Spleen (tissue), 11 donors: ENCODE results near the gene PPP2R2D. TPM values are rescaled to one million over a fixed set of nuclear protein-coding genes. Genes with fewer than 3 reads are reported as not detected.

Experiments
- DNase-seq: peaks from one replicate; pipeline ENCODE4 v3.0.0-alpha.2; 2020
- H3K27ac ChIP-seq, 8 donors: fragments of 200-600 bp; sonication (generic) in 7 of 8; 1 replicate in 4 of 8; 2 replicates in 4 of 8; pipeline versions ENCODE4 v1.5.0 to v1.8.0; 2016 to 2021; ENCODE audit warnings: inconsistent platforms in 4 of 8, mild to moderate bottlenecking in 4 of 8, moderate library complexity in 1 of 8
- H3K27me3 ChIP-seq, 7 donors: fragments of 200-600 bp; sonication (generic) in 6 of 7; replicated peaks in 1 of 7; 1 replicate in 4 of 7; 2 replicates in 3 of 7; pipeline versions ENCODE4 v1.5.0 to v1.8.0; 2016 to 2021; ENCODE audit warnings: inconsistent platforms in 3 of 7, mild to moderate bottlenecking in 1 of 7
- H3K36me3 ChIP-seq, 6 donors: fragments of 200-600 bp; sonication (generic) in 5 of 6; 1 replicate in 4 of 6; 2 replicates in 2 of 6; pipeline versions ENCODE4 v1.5.0 to v1.8.0; 2016 to 2021; ENCODE audit warnings: inconsistent platforms in 2 of 6
- H3K4me1 ChIP-seq, 6 donors: fragments of 200-600 bp; sonication (generic) in 5 of 6; 1 replicate in 3 of 6; 2 replicates in 3 of 6; pipeline versions ENCODE4 v1.5.0 to v1.8.0; 2016 to 2021; ENCODE audit warnings: inconsistent platforms in 3 of 6
- H3K4me3 ChIP-seq, 8 donors: fragments of 200-600 bp; sonication (generic) in 7 of 8; 1 replicate in 4 of 8; 2 replicates in 4 of 8; pipeline versions ENCODE4 v1.5.0 to v1.8.0; 2016 to 2021; ENCODE audit warnings: inconsistent platforms in 4 of 8, mild to moderate bottlenecking in 4 of 8, moderate library complexity in 2 of 8
- H3K9me3 ChIP-seq, 8 donors: fragments of 200-600 bp; sonication (generic) in 7 of 8; 1 replicate in 4 of 8; 2 replicates in 4 of 8; pipeline versions ENCODE4 v1.5.0 to v1.8.0; 2016 to 2021; ENCODE audit warnings: inconsistent platforms in 4 of 8
- CTCF ChIP-seq, 11 experiments: fragments of 200-600 bp in 7 of 11; fragments of 450-650 bp in 4 of 11; sonication (generic) in 4 of 11; IDR thresholded peaks in 8 of 11; conservative IDR thresholded peaks in 3 of 11; 1 replicate in 7 of 11; 2 replicates in 4 of 11; pipeline versions ENCODE4 v1.4.0 to v1.8.0; 2016 to 2021; ENCODE audit warnings: antibody characterized with exemption in 11 of 11, inconsistent platforms in 4 of 11, mild to moderate bottlenecking in 1 of 11
- POLR2A ChIP-seq, 3 donors: fragments of 450-650 bp; IDR thresholded peaks; one replicate each; pipeline ENCODE4 v1.5.1; 2017; ENCODE audit warnings: antibody characterized with exemption in 3 of 3, mild to moderate bottlenecking in 1 of 3
- POLR2AphosphoS5 ChIP-seq, 3 donors: sonication (generic); formaldehyde crosslinking; IDR thresholded peaks; one replicate each; pipeline ENCODE4 v1.5.1; 2017; ENCODE audit warnings: antibody characterized with exemption in 3 of 3
- WGBS, 5 donors: extraction: QIAGEN DNeasy Blood & Tissue Kit in 3 of 5; methylation state at CpG; one replicate each; pipeline versions ENCODE4 v1.1.5 to v1.1.7; 2013 to 2018; 5-methylcytosine and 5-hydroxymethylcytosine counted together
- intact Hi-C: fragments of 100-400 bp; cut with DNase I; formaldehyde crosslinking; loops from one replicate; pipeline ENCODE4 v1.15.0; 2023; ENCODE audit warnings: low total_unique reads
- polyA plus RNA-seq, 3 donors: library from polyadenylated mRNA; stranded (reverse); fragments of 200-250 nt; gene quantifications; one replicate each; pipeline ENCODE4 v1.2.1, GENCODE V29; 2013
- total RNA-seq, 7 donors: library from RNA; depleted of rRNA in 3 of 7; stranded (reverse); fragments of >200 nt in 3 of 7; fragmentation: NEBNext Ultra II Directional in 4 of 7; extraction: Animal tissue kit (Norgen Biotek cat#: 25700) in 4 of 7; gene quantifications; one replicate each; pipeline versions ENCODE4 v1.1.0 to v1.2.1, GENCODE V29; 2016 to 2021
- donor health status: healthy with polysubstance abuse.
- donor health status: DM: no; HTN: no; CAD: no; lungs with moderate emphysema.
- donor health status: DM: no; HTN: no; CAD: no.
- donor health status: Bipolar disorder and iron deficiency.
- donor health status: healthy.
- donor health status: DM: no; HTN: no; CAD: no.
- donor health status: DM: yes; HTN: yes; CAD: no.

PPP2R2D gene
- total and polyA plus RNA-seq, 10 donors = 15.6 to 41.2 (median 32.0) TPM

GRCh38 chr10:131994435-131994834 lies 93.6 kb downstream of the PPP2R2D start:
- H3K9me3 ChIP-seq = no peaks in the 10 kb centered on the region
- peaks cover 4 to 26% (median 20%) of the 10 kb centered on the region in 6 donors for H3K4me1 ChIP-seq
- DNase-seq = peak; percentile 25
- no peak overlapping the region for H3K27ac ChIP-seq
- H3K36me3 ChIP-seq = no peaks in the 10 kb centered on the region
- H3K4me3 ChIP-seq = no peak overlapping the region
- intact Hi-C loops = no loop called here
- TF ChIP-seq POLR2AphosphoS5 (IDR thresholded peaks at IDR 0.05) (no peak), CTCF (IDR thresholded peaks at IDR 0.05 in 8 of 11, conservative IDR thresholded peaks at IDR 0.05 in 3 of 11) (no peak), POLR2A (IDR thresholded peaks at IDR 0.05) (no peak)
- H3K27me3 ChIP-seq = no peaks in the 10 kb centered on the region
- 76 to 89% (median 83%) methylated on average over 3 of the region's 3 CpGs for WGBS, 5 donors

DNA sequence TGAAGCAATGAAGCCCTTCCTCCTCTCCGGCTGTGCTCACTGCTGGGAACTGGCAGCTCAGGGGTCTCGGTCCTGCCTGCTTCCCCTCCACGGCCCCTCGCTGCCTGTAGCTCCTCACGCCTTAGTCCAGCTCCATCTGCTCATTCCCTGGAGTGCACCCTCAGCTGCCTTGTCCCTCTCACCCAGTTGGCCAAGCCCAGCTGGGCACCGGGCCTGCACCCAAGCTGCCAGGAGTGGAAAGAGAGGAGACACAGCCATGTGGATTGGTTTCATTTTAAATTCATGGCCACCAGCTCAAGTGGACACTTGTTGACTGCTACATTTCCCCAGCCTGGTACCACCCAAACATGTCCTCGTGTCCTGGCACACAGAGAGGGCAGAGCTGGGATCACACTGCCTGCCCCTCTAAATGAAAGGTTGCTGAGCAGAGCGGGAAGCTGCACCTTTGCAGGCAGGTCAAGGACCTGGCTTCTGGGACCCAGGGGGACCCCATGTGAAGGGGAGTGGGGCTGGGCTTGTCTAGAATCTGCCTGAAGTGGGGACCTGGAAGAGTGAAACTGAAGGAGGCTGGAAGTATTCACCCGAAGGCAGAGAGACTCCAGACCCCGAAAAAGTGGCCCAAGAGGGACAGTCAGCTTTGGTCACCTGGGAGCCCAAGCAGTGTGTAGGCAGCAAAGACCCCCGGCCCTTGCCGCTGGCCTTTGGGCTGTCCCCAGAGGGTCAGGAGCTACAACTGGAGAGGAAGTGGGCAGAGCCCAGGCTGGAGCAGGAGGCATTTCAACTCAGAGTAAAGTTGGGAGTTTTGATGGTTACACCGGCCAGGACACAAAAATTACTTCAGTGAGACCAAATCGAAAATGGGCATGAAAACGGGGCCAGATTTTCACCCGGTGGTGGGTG lies 95.9 kb downstream of the PPP2R2D start:
- 60 to 78% (median 70%) methylated on average over 15 to 16 of the region's 16 CpGs for WGBS, 5 donors
- Histone ChIP-seq H3K9me3 (no peaks in the 10 kb centered on the region), H3K4me1 (peaks cover 4 to 26% (median 20%) of the 10 kb centered on the region in 6 donors), H3K4me3 (peak overlapping the region in 1 of 8 donors; percentile 19), H3K27me3 (no peaks in the 10 kb centered on the region), H3K36me3 (no peaks in the 10 kb centered on the region), H3K27ac (peak overlapping the region in 7 of 8 donors; percentile 13 to 72 (median 56))
- TF ChIP-seq POLR2AphosphoS5 (IDR thresholded peaks at IDR 0.05) (no peak), CTCF (IDR thresholded peaks at IDR 0.05 in 8 of 11, conservative IDR thresholded peaks at IDR 0.05 in 3 of 11) (no peak), POLR2A (IDR thresholded peaks at IDR 0.05) (no peak)
- DNase-seq = peak; percentile 62
- intact Hi-C loops = no loop called here

DNA sequence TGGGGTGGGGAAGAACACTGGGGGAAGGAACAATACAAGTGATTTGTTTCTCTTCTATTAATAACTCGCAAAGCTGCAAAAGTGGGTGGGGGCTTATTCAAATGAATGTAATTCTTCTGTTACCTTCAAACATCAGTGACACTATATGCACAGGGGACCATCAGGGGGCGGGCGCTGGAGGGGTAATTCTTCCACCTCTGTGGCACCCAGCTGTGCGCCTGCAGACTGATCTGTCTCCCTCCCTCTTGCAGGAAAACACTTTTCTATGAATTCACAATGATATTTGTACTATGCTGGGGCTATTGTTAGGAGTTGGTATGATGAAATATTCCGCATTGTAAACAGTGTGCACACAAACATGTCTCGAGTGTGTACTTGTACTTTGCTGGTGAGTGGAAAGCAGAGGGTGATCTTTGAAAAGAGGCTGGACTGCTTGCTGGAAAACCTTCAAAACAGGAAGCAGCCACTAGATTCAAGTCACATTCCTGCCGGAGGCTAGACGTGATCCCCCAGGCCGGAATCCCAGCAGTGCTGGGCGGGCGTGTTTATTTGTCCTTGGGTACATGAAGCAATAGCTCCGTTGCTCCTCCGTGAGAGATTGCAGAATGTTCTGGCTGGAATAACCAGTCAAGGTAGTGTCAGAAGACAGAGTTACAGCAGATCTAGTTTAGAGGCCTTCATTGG lies 96.7 kb downstream of the PPP2R2D start:
- peak; percentile 82 for DNase-seq
- intact Hi-C loops = no loop called here
- TF ChIP-seq POLR2AphosphoS5 (IDR thresholded peaks at IDR 0.05) (peak in 2 of 3 donors; percentile 57 to 61), POLR2A (IDR thresholded peaks at IDR 0.05) (no peak)
- 36 to 74% (median 59%) methylated on average over 13 of the region's 13 CpGs for WGBS, 5 donors
- Histone ChIP-seq H3K36me3 (no peaks in the 10 kb centered on the region), H3K27ac (peak overlapping the region; percentile 13 to 72 (median 55)), H3K4me3 (peak overlapping the region in 1 of 8 donors; percentile 19), H3K9me3 (no peaks in the 10 kb centered on the region), H3K27me3 (no peaks in the 10 kb centered on the region), H3K4me1 (peaks cover 4 to 26% (median 20%) of the 10 kb centered on the region in 6 donors)

DNA sequence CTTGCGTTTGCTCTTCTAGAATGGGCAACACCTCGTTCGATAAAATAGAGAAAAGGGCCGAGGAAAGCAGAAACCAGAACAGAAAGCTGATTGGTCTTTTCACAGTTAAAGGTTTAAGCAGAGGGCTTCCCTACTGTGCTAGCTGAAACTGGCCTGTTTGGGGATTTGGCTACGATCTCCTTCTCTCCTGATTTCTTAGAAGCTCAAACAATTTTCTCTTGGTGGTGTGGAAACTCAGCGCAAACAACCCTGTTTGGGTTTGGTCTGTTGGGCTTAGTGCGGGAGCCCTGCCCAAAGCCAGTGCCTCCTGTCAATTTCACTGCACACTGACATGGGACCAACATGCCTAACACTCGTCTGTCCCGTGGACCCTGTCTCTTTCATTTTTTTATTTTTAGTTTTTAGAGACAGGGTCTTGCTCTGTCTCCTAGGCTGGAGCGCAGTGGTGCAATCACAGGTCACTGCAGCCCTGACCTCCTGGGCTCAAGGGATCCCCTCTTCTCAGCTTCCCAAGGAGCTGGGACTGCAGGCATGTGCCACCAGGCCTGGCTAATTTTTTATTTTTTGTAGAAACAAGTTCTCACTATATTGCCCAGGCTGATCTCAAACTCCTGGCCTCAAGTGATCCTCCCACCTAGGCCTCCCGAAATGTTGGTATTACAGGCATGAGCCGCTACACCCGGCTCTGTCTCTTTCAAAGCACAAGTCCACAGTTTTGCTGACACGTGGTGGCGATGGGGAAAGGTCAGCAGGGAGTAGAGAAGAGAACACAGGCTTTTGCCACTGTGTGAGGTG lies 97.4 kb downstream of the PPP2R2D start:
- peaks cover 4 to 26% (median 20%) of the 10 kb centered on the region in 6 donors for H3K4me1 ChIP-seq
- DNase-seq = peak; percentile 40
- no peaks in the 10 kb centered on the region for H3K9me3 ChIP-seq
- peak overlapping the region in 1 of 8 donors; percentile 19 for H3K4me3 ChIP-seq
- WGBS, 5 donors = 66 to 81% (median 77%) methylated on average over 15 of the region's 15 CpGs
- no peaks in the 10 kb centered on the region for H3K27me3 ChIP-seq
- H3K36me3 ChIP-seq = no peaks in the 10 kb centered on the region
- no peak for TF ChIP-seq POLR2A (IDR thresholded peaks at IDR 0.05)
- no peak for TF ChIP-seq CTCF (IDR thresholded peaks at IDR 0.05 in 8 of 11, conservative IDR thresholded peaks at IDR 0.05 in 3 of 11)
- H3K27ac ChIP-seq = peak overlapping the region; percentile 13 to 72 (median 55)
- intact Hi-C loops = no loop called here
